ENCODE measurements around the gene CPED1. TPM values are rescaled to one million over a fixed set of nuclear protein-coding genes. Genes with fewer than 3 reads are reported as not detected.
A peak's percentile ranks its signal among the peaks of the same experiment; 100 is the strongest.
"Not testable (repeated sequence)": the region's sequence is repeated elsewhere in the genome, so short reads cannot be mapped to it uniquely, and the experiment has no call there.

CPED1 gene
- polyA plus RNA-seq, 1 donor, result 8.4 TPM

GRCh38 chr7:120981117-120981516 lies 7.4 kb upstream of the CPED1 start:
- no peak for DNase-seq (ENCODE audit: low read depth)

GRCh38 chr7:120981888-120982615 lies 6.5 kb upstream of the CPED1 start:
- no peak for DNase-seq (ENCODE audit: low read depth)

- not testable (repeated sequence) for DNase-seq (ENCODE audit: low read depth)
Measured at GRCh38 chr7:120983592-120983991, 4.9 kb upstream of the CPED1 start.

- no peak for DNase-seq (ENCODE audit: low read depth)
Measured at GRCh38 chr7:120984406-120984805, 4.1 kb upstream of the CPED1 start.

DNA sequence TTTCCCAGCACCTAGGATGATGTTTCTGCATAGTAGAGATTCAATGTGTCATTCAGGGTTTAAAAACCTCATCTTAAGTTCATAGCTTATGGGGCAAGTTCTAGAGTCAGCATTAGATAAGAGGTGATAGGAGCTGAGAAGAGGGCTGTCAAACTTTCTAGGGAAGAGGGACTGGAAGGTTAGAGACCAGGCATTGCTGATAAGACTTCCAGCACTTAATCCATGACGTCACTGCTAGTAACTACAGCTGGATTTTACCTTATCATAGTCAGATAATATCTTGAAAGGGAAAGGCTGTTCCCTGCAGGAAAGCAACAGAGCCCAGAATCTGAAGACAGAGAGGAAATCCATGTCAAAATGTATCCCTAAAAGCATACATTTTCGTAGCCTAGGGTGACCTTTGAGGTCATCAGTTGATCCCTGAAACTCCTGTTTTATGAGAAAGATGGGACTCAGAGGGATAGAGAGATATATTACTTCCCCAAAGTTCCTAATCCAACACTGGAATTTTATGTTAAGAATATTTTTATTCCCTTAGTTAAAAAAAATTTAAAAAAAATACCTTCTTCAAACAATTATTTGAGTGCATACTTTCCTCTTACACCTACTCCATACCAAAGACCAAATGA lies 3.3 kb upstream of the CPED1 start:
- no peak for DNase-seq (ENCODE audit: low read depth)

- no peak for DNase-seq (ENCODE audit: low read depth)
Measured at GRCh38 chr7:120985839-120986238, 2.7 kb upstream of the CPED1 start.

DNA sequence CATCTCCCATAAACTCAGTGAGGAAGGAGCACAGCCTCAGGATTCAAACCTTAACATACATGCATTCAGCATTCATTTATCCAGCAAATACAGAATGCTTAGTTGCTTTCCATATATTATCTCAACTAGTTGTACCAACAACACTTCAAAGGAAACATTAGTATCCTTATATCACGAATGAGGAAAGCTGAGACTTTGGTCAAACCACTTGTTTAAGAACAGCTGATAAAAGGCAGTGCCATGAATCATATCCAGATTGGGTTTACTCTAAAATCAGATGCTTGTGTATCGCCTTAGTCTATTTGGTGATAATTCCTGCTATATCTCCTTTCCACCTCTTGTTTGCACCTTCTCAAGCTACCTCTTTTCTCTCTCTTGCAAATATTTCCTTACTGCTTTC lies 1.9 kb upstream of the CPED1 start:
- DNase-seq (ENCODE audit: low read depth), result no peak

GRCh38 chr7:120987280-120987679 lies 1.2 kb upstream of the CPED1 start:
- no peak for DNase-seq (ENCODE audit: low read depth)

GRCh38 chr7:120987683-120988590 lies 574 bp upstream of the CPED1 start:
- no peak for DNase-seq (ENCODE audit: low read depth)

DNA sequence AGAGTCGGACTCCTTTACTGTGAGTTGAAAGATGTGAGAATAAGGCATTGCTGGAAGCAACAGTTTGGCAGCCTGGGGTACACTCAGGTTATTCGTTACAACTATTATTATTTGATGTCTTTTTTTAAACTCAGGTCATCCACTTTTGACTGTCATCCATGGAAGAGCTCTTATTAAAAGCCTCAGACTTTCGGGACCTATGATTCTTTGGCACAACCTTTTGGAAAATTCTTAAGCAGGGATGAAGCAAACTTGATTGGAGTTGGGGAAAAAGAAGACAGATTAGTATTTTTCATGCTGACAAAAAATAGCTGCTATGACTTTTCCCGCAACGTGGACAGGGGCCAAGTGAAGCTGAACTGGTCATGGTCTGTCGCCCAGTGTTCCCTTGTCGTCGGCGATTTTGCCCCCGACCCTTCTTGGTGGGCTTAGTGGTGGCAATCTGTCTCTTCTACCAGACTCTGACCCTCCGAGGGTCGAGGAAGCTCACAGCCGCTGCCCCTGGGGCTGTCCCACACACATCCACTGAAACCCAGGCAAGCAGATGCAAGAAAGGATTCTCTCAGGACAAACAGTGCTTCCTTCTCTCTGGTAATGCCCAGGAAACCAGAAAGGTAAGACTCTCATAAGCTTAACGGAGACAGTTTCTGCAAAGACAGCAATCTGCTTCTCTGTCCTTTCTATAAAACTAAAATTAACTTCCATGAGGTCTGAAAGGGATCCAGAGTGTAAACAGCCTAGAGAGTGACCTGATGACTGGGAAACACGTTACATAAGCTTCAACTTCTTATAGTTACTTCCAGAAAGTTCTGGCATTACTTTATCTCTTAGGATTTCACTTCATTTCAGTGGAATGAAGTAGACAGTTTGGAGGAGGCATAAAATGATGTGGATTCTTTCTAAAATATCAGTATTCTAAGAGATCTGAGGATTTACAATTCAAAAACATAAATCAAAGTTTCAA lies 1.0 kb downstream of the CPED1 start:
- no peak for DNase-seq (ENCODE audit: low read depth)

DNA sequence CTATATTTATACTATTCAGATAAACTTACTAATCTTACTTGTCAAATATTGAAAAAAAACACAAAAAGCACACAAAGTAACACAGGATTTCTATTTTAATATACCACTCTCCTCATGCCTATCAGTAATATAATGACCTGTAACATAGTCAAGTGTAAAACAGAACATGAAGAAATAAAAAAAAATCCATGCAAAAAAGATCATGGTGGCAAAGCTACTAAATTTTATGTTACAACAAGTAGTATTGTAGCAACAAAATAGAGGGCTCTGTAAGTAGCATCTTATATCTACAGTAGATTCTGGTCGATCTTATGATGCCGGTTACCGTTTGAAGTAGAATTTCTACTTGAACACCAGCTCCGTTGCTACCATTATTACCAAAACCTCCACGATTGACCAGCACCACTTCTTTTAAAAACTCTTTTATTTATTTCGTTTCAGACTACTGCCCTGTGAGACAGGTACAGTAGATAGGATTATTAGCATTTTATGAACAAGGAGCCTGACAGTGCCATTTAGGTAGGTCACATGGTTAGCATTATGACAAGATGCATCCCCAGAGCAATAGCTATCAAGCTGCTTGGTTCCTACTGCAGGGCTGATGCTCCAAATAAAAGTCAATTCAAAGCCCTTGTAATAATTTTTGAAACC lies 2.1 kb downstream of the CPED1 start:
- DNase-seq (ENCODE audit: low read depth), result no peak

DNA sequence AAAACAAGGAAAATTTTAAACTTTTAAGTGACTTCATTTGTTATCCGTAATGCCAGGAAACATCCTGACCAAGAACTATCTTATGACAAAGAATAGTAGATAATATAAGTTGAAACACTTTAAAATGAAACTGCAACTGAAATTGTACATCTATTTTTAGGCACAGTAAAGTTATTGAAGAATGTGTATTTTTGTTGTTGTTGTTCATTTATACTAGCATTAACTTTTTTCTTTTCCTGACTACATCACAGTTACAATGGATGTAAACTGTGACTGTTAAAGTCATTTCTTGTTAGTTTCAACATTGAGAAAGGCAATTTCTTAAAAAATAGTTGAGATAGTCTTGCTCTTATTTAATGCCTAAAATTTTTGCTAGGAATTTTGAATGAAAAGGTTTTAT lies 2.6 kb downstream of the CPED1 start:
- no peak for DNase-seq (ENCODE audit: low read depth)

DNA sequence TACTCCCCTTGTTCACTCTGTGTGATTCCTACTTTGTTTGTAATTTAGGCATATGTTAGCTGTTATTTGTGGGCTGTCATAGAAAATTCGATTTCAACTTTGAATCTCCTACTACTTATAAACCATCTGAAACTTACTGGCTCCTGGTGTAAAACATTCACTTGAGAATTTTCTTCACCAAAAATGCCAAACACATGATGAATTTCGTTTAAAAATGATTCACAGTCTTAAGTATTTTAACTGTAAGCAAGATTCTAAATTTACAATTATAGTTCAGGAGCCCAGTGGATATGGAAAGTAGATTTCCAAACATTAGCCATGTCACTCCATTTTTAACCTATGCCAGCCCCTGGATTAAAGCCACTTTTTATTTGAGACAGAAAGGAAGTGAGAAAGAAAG lies 3.1 kb downstream of the CPED1 start:
- no peak for DNase-seq (ENCODE audit: low read depth)

- no peak for DNase-seq (ENCODE audit: low read depth)
Measured at GRCh38 chr7:120992272-120992964, 3.9 kb downstream of the CPED1 start.

GRCh38 chr7:120992965-120993494 lies 4.5 kb downstream of the CPED1 start:
- DNase-seq (ENCODE audit: low read depth), result peak; percentile 85

GRCh38 chr7:120993553-120994191 lies 5.2 kb downstream of the CPED1 start:
- DNase-seq (ENCODE audit: low read depth), result no peak

DNA sequence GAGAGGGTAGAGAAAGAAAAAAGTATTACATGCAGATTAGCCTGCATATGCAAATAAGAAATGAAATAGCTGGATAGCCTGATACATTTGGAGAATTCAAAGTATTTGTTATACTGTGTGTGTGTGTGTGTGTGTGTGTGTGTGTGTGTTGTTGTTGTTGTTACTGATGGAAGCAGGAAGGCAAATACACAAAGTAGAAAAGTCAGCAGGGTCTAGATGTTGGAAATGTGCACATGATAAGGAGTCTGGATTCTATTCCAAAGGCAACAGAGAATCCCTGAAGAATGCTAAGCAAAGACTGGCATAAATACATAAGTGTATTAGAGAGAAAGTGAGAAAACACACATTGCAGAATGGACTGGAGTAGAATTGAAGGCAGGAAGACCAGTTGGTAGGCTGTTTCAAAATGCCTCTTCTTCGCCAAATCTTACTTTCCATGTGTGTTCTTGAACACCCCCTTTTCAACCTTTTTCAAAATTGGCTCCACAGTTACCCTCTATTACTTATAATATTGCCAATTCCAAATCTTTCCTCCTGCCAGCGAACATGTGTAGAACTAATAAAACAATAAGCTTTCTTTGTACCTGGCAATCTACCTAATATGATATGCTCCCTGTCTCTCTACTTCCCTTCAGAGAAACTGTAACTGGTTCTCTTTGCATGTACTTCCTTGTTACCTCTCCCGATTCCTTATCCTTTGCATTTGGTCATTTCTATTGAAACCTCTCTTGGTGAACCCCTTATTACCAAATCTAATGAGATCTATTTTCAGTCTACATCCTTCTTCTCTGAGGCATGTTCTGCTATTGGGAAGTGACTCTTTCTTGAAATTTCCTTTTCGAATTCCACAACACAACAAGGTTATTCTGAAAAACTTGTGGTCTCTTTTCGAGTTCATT lies 6.2 kb downstream of the CPED1 start:
- no peak for DNase-seq (ENCODE audit: low read depth)

DNA sequence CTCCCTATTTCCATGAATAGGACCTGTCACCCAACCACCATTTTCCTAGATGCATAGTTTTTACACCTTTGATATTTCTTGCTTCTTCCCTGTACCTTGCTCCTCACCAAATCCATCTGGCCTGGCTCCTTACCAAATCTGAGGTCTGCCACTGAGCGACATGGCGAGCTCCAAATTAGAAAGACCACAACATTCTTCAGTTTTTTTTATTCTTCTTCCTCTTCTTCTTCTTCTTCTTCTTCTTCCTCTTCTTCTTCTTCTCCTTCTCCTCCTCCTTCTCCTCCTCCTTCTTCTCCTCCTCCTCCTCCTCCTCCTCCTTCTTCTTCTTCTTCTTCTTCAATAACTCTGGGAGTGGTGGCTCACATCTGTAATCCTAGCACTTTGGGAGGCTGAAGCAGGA lies 7.1 kb downstream of the CPED1 start:
- no peak for DNase-seq (ENCODE audit: low read depth)

Data from forelimb muscle (tissue), 1 donor.